Thymus (tissue), 11 donors: ENCODE measurements around the gene LRRC75A. TPM values are rescaled to one million over a fixed set of nuclear protein-coding genes. Genes with fewer than 3 reads are reported as not detected.
A peak's percentile ranks its signal among the peaks of the same experiment; 100 is the strongest.

Source experiments
- DNase-seq, 9 donors: peaks; one replicate each; pipeline ENCODE4 v3.0.0-alpha.2; 2013; ENCODE audit warnings: low spot score in 9 of 9, low read depth in 6 of 9, missing footprints in 1 of 9
- H3K27ac ChIP-seq, 2 donors: one replicate each; pipeline ENCODE4 v1.5.1; 2013; ENCODE audit warnings: control low read depth in 1 of 2, low read depth in 1 of 2, low read length in 1 of 2, mild to moderate bottlenecking in 1 of 2, moderate library complexity in 1 of 2
- H3K27me3 ChIP-seq, 2 donors: one replicate each; pipeline ENCODE4 v1.5.1; 2013; ENCODE audit warnings: low read length in 1 of 2; ENCODE audit not compliant: control insufficient read depth in 2 of 2, insufficient read depth in 1 of 2
- H3K36me3 ChIP-seq, 2 donors: one replicate each; pipeline ENCODE4 v1.5.1; 2013; ENCODE audit warnings: low read length in 1 of 2, mild to moderate bottlenecking in 1 of 2, moderate library complexity in 1 of 2; ENCODE audit not compliant: control insufficient read depth in 2 of 2, insufficient read depth in 2 of 2
- H3K4me1 ChIP-seq, 2 donors: one replicate each; pipeline ENCODE4 v1.5.1; 2013; ENCODE audit warnings: low read length in 2 of 2; ENCODE audit not compliant: control insufficient read depth in 2 of 2, insufficient read depth in 2 of 2
- H3K4me3 ChIP-seq, 2 donors: one replicate each; pipeline ENCODE4 v1.5.1; 2013; ENCODE audit warnings: low read length in 2 of 2, control low read depth in 1 of 2, mild to moderate bottlenecking in 1 of 2
- H3K9me3 ChIP-seq, 2 donors: one replicate each; pipeline ENCODE4 v1.5.1; 2013; ENCODE audit warnings: low read length in 1 of 2, mild to moderate bottlenecking in 1 of 2; ENCODE audit not compliant: control insufficient read depth in 2 of 2, insufficient read depth in 1 of 2
- WGBS: extraction: QIAGEN DNeasy Blood & Tissue Kit; methylation state at CpG from one replicate; pipeline ENCODE4 v1.1.7; 2013; 5-methylcytosine and 5-hydroxymethylcytosine counted together
- polyA plus RNA-seq: library from polyadenylated mRNA; stranded (reverse); fragments of 200-250 nt; gene quantifications from one replicate; pipeline ENCODE4 v1.2.3, GENCODE V29; 2013
- total RNA-seq: library from RNA; stranded (reverse); fragments of 120-200 nt; gene quantifications from one replicate; pipeline ENCODE4 v1.2.4, GENCODE V29; 2013
- donor health status: healthy.

The LRRC75A gene
- total and polyA plus RNA-seq, 2 donors: 1.6 to 2.1 TPM

DNA sequence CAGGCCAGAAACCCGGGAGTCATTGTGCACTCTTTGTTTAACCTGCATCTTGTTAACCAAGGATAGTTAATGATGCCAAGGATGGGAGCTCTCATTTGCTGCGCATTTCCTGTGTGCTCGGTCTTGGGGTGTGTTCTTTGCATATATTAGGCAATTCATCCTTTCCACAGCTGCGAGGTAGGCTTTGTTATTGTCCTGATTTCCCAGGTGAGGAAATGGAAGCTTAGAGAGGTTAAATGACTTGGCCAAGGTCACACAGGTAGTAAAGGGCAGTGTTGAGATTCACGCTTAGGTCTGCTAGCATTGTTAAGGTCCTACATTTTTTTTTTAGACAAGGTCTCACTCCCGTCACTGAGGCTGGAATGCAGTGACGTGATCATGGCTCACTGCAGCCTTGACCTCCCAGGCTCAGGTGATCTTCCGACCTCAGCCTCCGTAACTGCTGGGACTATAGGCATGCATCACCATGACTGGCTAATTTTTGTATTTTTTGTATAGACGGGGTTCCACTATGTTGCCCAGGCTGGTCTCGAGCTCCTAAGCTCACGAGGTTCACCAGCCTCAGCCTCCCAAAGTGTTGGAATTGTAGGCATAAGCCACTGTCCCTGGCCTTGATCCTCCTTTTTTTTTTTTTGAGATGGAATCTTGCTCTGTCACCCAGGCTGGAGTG is 5.0 kb upstream of the LRRC75A start:
- Histone ChIP-seq H3K9me3 (no peaks in the 10 kb centered on the region), H3K27ac (no peak overlapping the region), H3K27me3 (peaks cover 8 to 38% of the 10 kb centered on the region in 2 donors), H3K4me3 (no peak overlapping the region), H3K36me3 (no peaks in the 10 kb centered on the region), H3K4me1 (peaks cover 3 to 4% of the 10 kb centered on the region in 2 donors)
- DNase-seq: no peak
- 95% methylated on average over 12 of the region's 12 CpGs for WGBS

DNA sequence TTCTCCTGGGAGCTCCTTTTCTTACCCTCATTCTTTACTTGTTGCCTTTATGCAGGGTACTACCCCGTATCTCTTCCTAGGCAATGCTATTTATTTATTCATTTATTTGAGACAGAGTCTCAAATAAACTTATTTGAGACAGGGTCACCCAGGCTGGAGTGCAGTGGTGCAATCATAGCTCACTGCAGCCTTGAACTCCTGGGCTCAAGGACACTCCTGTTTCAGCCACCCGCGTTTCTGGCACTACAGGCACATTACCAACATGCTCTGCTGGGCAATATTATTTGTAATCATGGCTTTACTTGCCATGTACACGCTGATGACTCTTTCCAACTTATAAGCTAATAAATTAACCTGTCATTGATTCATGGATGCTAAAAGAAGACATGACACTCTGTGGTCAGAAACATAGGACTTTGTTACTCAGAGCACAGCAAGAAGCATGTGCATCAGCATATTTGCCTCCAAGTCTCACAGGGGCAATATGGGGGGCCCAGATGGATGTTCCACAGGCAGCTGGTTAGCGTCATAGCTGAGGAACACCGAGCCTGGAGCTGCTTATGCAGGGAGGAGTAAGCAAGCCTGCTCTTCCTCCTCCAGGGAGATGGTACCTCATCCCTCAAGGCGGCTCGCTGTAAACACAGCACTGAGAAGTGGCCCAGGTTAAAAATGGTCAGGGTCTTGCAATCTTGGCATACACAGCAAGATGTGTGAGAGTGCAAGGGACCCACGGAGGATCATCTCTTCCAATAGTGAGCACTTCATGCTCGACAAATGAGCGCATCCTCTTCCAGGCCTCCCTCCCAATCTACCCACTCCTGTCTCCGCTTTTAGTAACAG is 4.2 kb upstream of the LRRC75A start:
- H3K4me3 ChIP-seq: no peak overlapping the region
- H3K9me3 ChIP-seq: no peaks in the 10 kb centered on the region
- DNase-seq: no peak
- H3K27ac ChIP-seq: no peak overlapping the region
- H3K36me3 ChIP-seq: no peaks in the 10 kb centered on the region
- peaks cover 14 to 41% of the 10 kb centered on the region in 2 donors for H3K27me3 ChIP-seq
- H3K4me1 ChIP-seq: peaks cover 4 to 6% of the 10 kb centered on the region in 2 donors
- 95% methylated on average over 12 of the region's 12 CpGs for WGBS

DNA sequence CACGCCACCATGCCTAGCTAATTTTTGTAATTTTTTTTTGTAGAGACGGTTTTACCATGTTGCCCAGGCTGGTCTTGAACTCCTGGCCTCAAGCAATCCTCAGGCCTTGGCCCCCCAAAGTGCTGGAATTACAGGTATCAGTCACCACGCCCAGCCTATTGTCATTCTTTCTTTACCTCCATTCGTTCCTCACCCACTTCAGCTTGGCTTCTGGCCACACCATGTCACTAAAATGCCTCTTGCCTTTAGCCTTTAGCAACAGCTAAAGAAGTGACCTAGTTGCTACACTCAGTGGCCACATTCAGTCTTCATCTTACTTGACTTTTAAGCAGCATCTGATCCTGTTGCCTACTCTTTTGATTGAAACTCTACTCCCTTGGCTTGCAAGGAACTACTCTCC is 3.6 kb upstream of the LRRC75A start:
- Histone ChIP-seq H3K9me3 (no peaks in the 10 kb centered on the region), H3K27me3 (peaks cover 16 to 47% of the 10 kb centered on the region in 2 donors), H3K4me3 (no peak overlapping the region), H3K27ac (no peak overlapping the region), H3K36me3 (no peaks in the 10 kb centered on the region), H3K4me1 (peaks cover 5 to 11% of the 10 kb centered on the region in 2 donors)
- 84% methylated on average over 4 of the region's 4 CpGs for WGBS
- DNase-seq: no peak

DNA sequence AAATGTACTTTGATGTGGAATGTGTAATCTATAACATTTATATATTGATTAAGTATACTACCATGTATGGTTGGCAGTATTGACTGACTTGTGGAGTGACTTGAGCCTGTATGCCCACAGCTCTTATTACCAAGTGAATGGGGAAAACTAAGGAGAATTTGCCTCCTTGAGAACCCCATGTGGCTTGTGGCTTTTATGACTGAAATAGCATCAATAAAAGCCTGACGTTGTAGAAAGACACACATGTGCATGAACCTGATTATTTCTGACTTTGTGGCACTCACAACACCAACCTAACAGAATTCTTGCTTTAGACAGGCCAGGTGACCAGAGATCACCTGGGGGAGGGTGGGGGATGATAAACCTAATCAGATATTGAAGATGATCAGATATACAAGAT is 2.1 kb upstream of the LRRC75A start:
- Histone ChIP-seq H3K36me3 (no peaks in the 10 kb centered on the region), H3K4me3 (no peak overlapping the region), H3K27me3 (peaks cover 16 to 49% of the 10 kb centered on the region in 2 donors), H3K9me3 (no peaks in the 10 kb centered on the region), H3K4me1 (peaks cover 5 to 11% of the 10 kb centered on the region in 2 donors), H3K27ac (no peak overlapping the region)
- no peak for DNase-seq
- 13% methylated on average over 1 of the region's 1 CpG for WGBS

DNA sequence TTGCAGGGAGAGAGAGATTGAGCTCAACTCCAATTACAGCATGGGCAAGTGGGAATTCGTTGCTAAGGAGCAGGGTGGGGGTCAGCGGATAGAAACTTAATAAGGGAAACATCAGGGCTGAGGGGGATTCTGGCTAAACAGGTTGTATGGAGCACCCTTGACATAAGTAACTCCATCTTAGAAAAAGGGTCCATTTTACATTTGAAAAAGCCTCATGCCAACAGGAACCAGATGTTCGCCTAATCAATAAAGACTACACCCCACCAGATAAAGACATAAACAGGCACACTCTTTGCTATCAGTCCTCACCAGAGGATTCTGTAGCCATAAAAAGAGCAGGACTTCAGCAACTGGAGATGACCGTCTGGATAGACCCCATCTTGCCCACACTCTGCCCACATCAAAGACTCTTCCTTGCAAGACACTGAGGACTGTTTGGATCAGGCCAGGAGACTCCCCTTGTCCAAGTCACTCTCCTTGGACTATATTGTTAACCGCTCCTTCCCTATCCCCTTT is 1.6 kb upstream of the LRRC75A start:
- no peak for DNase-seq
- peaks cover 16 to 49% of the 10 kb centered on the region in 2 donors for H3K27me3 ChIP-seq
- WGBS: 94% methylated on average over 5 of the region's 5 CpGs
- peaks cover 5 to 11% of the 10 kb centered on the region in 2 donors for H3K4me1 ChIP-seq
- H3K9me3 ChIP-seq: no peaks in the 10 kb centered on the region
- H3K27ac ChIP-seq: no peak overlapping the region
- H3K4me3 ChIP-seq: no peak overlapping the region
- H3K36me3 ChIP-seq: no peaks in the 10 kb centered on the region

DNA sequence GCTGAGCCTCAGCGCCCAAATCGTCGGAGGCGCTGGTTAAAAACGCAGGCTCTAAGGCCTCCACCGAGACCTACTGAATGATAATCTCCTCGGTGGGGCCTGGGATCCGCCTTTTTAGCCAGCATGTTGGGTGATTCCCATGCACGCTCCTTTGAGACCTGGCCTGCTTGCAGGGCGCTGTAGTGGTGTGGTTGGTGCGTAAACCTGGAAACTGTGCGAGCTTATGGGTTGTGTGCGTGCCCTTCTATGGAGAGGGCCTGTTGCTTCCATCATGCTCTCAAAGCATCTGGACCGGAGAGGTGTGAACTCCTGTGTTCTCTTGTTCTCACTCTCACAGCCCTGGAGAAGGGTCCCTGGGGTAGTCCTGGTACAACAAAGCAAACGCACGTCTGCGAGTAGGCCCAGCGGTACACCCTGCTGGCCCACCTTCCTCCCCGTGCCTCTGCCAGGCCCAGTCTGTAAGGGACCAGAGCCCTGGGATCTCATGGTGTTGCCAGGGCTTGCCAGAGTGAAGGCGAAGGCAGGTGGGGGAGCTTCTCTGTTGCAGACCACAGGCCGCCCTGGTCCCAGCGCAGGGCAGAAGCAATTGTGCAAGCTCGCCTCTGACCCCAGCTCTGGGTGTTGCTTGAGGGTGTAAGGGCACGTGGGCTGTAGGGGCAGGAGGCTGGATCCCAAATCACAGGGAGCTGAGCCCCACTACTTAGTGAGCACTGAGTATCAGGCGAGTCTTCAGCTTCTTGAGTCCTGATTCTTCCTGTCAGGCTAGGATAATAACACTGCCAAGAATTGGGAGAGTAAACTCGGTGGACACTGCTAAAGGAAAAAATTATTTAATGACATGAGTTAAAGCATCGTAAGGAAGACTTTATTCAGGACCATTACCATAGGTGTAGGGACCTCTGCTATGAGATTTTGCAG is 879 bp upstream of the LRRC75A start:
- H3K4me3 ChIP-seq: peak overlapping the region; percentile 7 to 64
- 90% methylated on average over 27 of the region's 27 CpGs for WGBS
- no peak overlapping the region for H3K27ac ChIP-seq
- H3K36me3 ChIP-seq: no peaks in the 10 kb centered on the region
- no peak for DNase-seq
- H3K9me3 ChIP-seq: no peaks in the 10 kb centered on the region
- H3K4me1 ChIP-seq: peaks cover 5 to 11% of the 10 kb centered on the region in 2 donors
- H3K27me3 ChIP-seq: peaks cover 16 to 48% of the 10 kb centered on the region in 2 donors

DNA sequence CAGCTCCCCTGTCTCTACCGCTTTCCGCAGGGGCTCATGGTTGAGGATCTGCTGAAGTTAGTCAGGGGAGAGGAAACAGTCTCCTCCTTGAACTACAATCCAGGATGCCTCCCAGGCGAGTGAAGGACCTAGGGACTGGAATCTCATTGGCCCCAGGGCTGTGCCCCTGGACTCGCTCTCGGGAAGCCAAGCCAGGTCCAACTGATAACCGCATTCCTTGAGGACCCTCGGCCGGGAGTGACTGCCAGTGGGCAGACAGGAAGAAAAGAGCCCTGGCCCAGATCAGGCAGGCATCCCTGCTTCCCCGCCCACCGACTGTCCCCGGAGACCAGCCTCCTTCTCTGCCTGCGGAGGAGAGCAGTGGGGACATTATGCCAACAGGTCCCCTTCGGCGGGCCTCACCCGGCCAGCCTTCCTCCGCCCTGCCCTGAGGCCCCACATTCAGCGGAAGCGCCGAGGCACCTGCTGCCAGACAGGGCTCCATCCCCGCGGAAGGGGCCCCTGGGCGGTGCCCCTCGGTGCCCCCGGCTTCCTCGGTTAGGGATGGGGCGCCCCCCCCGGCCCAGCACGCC is 776 bp downstream of the LRRC75A start:
- WGBS: 19% methylated on average over 27 of the region's 28 CpGs
- Histone ChIP-seq H3K27me3 (peaks cover 16 to 37% of the 10 kb centered on the region in 2 donors), H3K9me3 (no peaks in the 10 kb centered on the region), H3K4me3 (peak overlapping the region; percentile 27 to 64), H3K27ac (no peak overlapping the region), H3K36me3 (no peaks in the 10 kb centered on the region), H3K4me1 (peaks cover 5 to 16% of the 10 kb centered on the region in 2 donors)
- peak in 3 of 9 donors; percentile 11 to 22 (median 12) for DNase-seq

DNA sequence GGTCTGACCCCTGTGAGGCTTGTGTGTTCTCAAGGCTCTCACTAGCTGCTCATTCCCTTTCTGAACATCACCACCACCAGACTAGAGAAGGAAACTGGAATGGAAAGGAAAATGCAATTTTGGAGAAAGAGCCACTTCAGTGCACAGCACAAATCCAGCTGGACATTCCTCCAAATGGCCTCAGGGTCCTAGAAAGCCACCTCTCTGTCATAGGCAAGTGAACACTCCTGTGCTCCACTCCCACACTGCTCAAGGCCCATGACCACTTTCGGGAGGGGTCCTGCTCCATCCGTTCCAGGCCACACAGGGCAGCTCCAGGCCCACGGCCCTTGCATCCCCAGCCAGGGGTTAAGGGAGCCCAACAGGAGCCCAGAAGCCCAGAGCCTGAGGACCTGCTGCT is 2.6 kb downstream of the LRRC75A start:
- Histone ChIP-seq H3K27me3 (peaks cover 16 to 26% of the 10 kb centered on the region in 2 donors), H3K36me3 (no peaks in the 10 kb centered on the region), H3K27ac (no peak overlapping the region), H3K4me3 (no peak overlapping the region), H3K4me1 (peaks cover 5 to 21% of the 10 kb centered on the region in 2 donors), H3K9me3 (no peaks in the 10 kb centered on the region)
- DNase-seq: no peak
- 97% methylated on average over 3 of the region's 3 CpGs for WGBS
